NCI-H128 (cell line): ENCODE results near the gene ZBTB17.
A peak's percentile ranks its signal among the peaks of the same experiment; 100 is the strongest.

Experiments
- DNase-seq: peaks from one replicate; lab custom pipeline; 2025; ENCODE audit not compliant: unreplicated experiment; lab: John Stamatoyannopoulos, UW

The ZBTB17 gene

GRCh38 chr1:15961492-15961891 lies 14.4 kb downstream of the ZBTB17 start:
- no peak for DNase-seq

DNA sequence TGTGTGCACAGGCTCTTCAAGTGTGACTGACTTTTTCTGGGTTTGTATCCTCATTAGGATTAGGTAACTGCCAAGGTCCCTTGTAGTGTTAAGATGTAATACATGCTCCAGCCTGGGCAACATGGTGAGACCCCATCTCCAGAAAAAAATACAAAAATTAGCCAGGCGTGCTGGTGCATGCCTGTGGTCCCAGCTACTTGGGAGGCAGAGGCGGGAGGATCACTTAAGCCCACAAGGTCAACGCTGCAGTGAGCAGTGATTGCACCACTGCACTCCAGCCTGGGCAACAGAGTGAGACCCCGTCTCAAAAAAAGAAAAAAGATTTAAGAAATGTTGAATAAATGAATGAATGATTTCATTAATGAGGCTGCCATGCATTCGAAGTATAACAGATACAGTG lies 15.1 kb downstream of the ZBTB17 start:
- no peak for DNase-seq

DNA sequence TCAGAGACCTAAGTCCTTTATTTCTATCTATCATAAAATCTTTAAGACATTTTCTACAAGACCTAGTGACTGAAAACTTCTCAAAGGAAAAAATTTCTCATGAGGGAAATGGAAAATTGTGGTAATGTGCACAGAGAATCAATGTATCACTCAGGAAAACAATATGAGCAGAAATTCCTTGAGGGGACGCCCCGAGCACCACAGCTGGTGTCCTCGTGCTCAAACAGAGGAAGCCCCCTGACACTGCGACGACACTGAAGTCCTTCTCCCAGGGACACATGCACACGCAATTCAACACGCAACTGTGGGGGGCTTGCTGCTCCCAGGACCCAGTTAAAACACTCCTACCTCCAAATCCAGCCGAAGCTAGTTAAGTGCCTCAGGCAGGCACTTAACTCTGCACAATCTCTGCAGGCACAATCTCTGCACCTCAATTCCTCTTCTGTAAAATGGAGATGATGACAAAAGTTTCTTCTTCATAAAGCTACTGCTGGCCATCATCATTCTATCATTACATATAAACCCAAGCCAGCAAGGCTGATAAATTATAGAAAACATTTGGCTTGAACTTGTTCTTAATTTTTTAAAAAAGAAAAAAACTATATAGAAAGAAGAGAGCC lies 16.0 kb downstream of the ZBTB17 start:
- no peak for DNase-seq

GRCh38 chr1:15959424-15959823 lies 16.5 kb downstream of the ZBTB17 start:
- DNase-seq: no peak

DNA sequence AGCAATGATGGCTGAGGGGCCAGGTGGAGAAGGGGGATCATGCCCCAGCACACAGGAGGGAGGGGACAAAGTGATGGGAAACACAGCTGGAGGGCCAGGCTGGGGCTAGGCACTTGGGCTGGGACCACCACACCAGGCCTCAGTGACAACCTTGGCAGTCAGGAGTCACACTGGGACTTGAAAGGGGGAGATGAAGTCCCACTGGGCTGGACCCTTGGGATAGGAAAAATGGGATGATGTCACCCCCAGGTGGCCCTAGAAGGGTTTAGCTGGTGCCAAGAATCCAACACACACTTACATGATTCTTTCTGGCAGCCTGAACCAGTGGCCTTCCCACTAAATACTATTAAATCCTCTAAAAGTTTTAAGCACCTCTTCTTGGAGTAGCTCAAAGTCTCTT lies 17.1 kb downstream of the ZBTB17 start:
- no peak for DNase-seq

GRCh38 chr1:15958111-15958510 lies 17.8 kb downstream of the ZBTB17 start:
- no peak for DNase-seq

GRCh38 chr1:15957221-15958095 lies 18.4 kb downstream of the ZBTB17 start:
- no peak for DNase-seq

- no peak for DNase-seq
These were observed 19.8 kb downstream of the ZBTB17 start for GRCh38 chr1:15956150-15956549.

DNA sequence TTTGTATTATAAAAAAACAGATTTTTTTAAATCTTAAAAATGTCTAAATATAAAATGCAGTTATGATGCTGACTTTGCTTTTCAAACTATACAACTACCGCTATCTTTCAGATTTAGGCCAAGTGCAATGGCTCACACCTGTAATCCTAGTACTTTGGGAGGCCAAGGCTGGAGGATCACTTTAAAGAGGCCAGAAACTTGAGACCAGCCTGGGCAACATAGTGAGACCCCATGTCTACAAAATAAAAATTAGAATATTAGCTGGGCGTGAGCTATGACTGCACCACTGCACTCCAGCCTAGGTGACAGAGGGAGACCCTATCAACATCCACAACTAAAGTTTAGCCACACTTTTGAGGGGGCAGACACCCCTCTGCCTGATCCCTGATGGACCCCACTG lies 20.3 kb downstream of the ZBTB17 start:
- DNase-seq: no peak

- no peak for DNase-seq
These were observed 21.6 kb downstream of the ZBTB17 start for GRCh38 chr1:15954316-15954715.

- peak; percentile 98 for DNase-seq
These were observed 22.1 kb downstream of the ZBTB17 start for GRCh38 chr1:15953791-15954241.

DNA sequence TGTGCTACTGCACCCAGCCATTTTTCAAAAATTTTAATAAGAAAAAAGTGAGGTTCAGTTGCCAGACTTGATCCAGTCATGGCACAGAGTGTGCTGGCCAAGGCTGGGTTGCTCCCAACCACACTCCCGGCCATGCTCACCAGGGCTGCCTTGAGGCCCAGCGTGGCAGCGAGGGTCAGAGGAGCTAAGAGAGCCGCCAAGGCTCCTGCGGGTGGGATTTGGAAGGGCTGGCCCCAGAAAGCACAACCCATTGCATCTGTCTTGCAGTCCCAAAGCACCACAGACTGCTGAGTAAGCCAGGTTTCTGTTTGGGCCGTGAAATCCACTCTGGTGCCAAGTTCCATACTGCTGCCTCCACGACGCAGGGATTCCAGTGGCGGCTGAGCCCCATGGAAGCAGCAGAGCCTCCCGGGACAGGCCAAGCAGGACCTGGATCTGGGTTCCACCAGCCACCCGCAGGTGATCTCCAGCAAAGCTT lies 22.6 kb downstream of the ZBTB17 start:
- no peak for DNase-seq

GRCh38 chr1:15952317-15953258 lies 23.3 kb downstream of the ZBTB17 start:
- no peak for DNase-seq

DNA sequence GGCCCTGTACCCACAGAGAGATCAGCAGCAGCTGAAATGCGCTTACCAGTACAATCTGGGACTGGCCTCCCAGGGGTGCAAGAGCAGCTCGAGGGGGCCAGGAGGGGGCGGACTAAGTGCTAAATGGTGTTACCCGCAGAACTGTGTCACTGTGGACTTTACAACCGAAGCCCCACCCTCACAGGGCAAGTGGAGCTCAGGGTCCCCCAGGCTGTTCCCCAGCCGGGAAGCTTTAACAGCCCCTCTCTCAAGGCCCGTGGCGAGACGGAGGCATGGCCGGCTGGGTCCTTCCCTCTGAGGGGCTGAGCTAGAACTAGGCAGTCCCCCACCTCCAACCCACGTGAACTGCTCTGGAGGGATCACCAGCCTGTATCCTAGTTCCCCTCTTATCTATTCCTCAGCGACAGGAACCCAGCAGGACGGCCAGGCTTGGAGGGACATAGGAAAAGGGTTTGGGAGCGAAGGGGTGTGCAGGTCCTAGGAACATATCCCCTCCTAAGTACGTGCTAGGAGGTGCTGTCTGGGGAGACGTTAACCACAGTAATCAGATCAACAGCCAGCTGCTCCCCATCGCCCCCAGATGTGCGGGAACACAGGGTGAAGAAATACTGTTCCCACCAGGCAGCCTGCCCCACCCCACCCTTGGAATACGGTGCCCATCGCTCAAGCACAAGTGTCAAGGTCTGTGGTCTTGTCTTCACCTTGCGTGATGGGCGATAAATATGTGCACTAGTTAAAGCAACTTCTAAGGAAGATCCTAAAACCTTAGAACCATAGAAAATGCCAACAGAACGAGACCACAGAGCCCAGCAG lies 24.4 kb downstream of the ZBTB17 start:
- DNase-seq: no peak

- DNase-seq: no peak
These were observed 25.1 kb downstream of the ZBTB17 start for GRCh38 chr1:15950763-15951295.

- no peak for DNase-seq
These were observed 25.6 kb downstream of the ZBTB17 start for GRCh38 chr1:15950302-15950701.

GRCh38 chr1:15949453-15950245 lies 26.3 kb downstream of the ZBTB17 start:
- no peak for DNase-seq

GRCh38 chr1:15948595-15949452 lies 27.1 kb downstream of the ZBTB17 start:
- DNase-seq: no peak
